GM18498 (cell line): ENCODE data around the gene SPINT3.

Source experiments
- ATAC-seq: cut with Tn5 transposase; IDR thresholded peaks from one replicate; pipeline ENCODE4 v1.9.1; 2021; ENCODE audit warnings: mild to moderate bottlenecking, moderate library complexity; ENCODE audit not compliant: unreplicated experiment

SPINT3 gene

GRCh38 chr20:45515147-45515913 lies at the start of gene SPINT3:
TSS of gene SPINT3 (minus strand) at chr20:45515622. CDS start at chr20:45515608, 14 bp downstream.
- no peak for ATAC-seq

DNA sequence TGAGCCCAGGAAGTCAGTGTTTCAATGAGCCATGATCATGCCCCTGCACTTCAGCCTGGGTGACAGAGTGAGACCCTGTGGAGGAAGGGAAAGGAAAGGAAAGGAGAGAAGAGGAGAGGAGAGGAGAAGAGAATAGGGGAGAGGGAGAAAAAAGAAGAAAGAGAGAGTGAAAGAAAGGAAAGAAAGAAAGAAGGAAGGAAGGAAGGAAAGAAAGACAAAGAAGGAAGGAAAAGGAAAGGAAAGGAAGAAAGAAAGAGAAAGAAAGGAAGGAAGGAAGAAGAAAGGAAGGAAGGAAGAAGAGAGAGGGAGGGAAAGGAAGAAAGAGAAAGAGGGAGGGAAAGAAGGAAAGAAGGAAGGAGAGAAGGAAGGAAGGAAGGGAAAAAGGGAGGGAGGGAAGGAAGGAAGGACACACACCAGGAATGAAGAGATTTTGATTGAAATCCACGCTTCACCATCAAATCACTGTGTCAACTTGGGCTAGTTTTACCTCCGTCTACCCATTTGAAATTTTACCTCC lies 49.4 kb upstream of the SPINT3 start:
- no peak for ATAC-seq

DNA sequence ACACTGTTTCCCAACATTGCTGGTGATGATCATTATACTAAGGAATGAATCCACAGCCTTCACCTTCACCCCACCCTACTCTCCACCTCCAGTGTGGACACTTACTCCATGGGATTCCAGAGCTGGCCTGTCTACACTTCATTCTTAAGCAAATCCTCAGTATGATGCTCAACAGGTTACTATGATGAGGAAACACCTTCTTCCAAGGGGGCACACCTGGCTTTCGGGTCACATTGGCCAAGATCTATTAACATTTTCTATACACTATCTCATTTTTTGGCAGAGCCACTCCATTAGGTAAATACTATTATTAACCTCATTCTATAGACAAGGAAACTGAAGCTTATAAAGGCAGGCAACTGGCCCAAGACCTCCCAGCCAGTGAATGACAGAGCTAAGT lies 39.8 kb upstream of the SPINT3 start:
- no peak for ATAC-seq

- ATAC-seq: no peak
Measured at GRCh38 chr20:45552456-45552855, 37.0 kb upstream of the SPINT3 start.

DNA sequence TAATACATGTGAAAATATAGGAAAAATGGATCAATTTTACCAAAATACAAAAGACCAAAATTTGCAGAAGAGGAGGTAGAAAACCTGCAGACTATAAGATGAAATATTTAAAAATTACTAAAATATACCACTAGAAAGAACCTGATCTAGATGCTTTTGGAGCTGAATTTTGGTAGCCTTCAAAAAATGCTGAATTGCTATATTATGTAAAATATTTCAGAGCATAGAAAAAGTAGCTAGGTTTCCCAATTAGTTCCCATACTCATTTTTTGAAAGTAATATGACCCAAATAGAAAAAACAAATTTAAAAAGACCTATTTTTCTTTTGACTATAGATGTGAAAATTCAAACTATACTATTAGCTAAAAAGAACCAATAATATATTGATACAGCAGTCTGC lies 35.3 kb upstream of the SPINT3 start:
- ATAC-seq: no peak

- no peak for ATAC-seq
Measured at GRCh38 chr20:45548410-45548809, 33.0 kb upstream of the SPINT3 start.

GRCh38 chr20:45547206-45547770 lies 31.9 kb upstream of the SPINT3 start, which contains the start of gene EPPIN:
TSS of gene EPPIN (minus strand) at chr20:45547401. CDS start at chr20:45547357, 44 bp downstream.
- ATAC-seq: no peak

- no peak for ATAC-seq
Measured at GRCh38 chr20:45545754-45546453, 30.5 kb upstream of the SPINT3 start.

DNA sequence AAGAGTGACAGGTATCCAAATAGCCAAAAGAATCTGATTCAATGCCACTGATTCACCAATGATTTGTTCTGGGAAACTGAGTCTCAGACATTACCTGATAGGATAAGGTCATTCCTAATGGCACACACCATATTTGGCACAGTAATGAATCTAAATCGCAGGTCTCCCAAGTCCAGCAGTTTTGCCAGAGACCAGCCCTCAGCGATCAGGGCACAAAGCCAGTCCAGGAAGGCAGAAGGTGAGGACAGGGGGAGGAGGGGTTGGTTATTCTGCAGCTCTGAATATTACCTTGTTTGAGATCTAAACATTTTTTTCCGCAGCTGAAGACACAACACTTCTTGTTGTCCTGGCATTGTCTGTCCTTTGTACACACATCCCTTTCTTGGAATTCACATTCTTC lies 29.9 kb upstream of the SPINT3 start:
- ATAC-seq: no peak

- ATAC-seq: no peak
Measured at GRCh38 chr20:45539382-45539781, 24.0 kb upstream of the SPINT3 start, which contains the start of gene WFDC6. TSS of gene WFDC6 (minus strand) at chr20:45539482. CDS start at chr20:45539407, 75 bp downstream.

- no peak for ATAC-seq
Measured at GRCh38 chr20:45538209-45538799, 22.9 kb upstream of the SPINT3 start.

DNA sequence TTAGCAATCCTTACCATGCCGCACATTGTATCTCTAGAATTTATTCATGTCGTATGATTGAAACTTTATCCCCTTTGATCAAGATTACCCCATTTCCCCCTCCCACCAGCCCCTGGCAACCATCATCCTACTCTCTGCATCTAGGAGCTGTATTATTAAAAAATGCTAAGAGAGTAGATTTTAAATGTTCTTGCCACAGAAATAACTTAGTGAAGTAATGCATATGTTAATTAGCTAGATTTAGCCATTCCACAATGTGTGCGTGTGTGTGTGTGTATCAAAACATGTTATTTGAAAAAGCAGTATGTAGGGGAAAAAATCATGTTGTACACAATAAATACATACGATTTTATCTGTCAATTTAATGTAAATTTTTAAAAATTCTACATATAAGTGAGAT lies 11.9 kb upstream of the SPINT3 start:
- ATAC-seq: no peak

DNA sequence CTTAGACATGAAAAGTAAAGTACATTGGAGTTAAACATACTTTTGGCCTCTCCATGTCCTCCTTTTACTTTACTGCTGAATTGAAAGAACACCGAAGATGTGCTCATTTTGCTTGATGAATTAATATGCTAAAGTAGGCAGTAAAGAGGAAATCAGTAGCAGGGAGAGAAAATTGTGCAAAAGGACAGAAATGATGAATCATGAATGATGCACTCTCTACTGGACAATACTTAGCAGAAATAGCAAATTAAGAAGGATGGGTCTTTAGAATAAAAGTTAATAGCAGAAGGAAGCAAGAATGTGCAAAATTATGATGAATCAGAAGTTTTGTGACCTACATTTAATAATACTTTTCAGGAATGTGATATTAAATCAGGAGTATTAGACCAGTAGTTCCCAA lies 8.4 kb upstream of the SPINT3 start:
- ATAC-seq: no peak

DNA sequence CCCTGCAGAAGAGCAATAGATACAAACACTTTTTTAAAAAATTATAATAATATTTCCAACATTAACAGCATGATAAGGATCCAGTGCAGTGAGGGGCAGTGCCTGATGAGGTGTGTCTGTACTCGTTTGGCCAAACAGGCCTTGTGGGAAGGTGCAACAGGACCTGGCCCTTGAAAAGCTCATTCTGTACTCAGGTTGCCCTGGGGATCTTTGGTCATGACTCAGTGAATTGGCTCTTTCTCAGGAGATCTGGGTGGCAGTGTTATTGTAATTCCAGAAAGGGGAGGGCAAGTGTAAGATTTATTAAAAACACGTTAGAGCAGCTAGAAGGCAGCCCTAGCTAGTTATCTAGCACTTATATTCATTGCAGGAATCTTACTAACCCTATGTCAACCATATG lies 2.9 kb upstream of the SPINT3 start:
- no peak for ATAC-seq

- ATAC-seq: no peak
Measured at GRCh38 chr20:45510242-45510862, 5.1 kb downstream of the SPINT3 start.

- no peak for ATAC-seq
Measured at GRCh38 chr20:45509091-45509490, 6.3 kb downstream of the SPINT3 start.

GRCh38 chr20:45508068-45508886 lies 7.1 kb downstream of the SPINT3 start:
- no peak for ATAC-seq

DNA sequence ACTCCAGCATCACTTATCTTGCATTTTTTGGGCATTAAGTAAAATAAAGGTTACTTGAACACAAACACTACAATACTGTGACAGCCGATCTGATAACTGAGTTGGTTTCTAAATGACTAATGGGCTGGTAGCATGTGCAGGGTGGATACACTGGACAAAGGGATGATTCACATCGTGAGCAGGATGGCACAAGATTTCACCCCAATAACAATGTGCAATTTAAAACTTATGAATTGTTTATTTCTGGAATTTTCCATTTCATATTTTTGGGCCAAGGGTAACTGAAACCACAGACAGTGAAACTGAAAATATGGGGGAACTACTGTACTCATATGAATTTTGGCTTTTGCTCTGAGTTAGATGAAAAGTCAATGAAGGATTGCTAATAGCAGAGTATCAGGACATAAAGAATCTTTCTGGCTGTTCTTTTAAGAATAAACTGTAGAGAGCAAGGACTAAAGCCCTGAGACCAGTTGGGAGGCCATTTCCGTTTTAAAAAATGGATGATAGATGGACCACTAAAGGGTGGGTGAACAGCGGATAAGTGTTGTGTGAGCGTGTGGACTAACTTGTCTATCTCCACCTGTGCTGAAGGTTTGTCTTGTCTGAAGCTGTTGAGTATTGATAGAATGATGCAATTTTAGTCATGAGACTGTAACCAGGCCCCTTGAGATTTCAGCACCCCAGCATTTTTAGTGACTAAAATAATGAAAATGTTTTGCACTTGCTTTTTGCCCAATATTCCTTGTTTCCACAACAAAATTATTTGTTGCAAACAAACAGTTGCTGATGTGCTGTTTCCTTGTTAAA lies 8.2 kb downstream of the SPINT3 start:
- peak; percentile 50 for ATAC-seq

DNA sequence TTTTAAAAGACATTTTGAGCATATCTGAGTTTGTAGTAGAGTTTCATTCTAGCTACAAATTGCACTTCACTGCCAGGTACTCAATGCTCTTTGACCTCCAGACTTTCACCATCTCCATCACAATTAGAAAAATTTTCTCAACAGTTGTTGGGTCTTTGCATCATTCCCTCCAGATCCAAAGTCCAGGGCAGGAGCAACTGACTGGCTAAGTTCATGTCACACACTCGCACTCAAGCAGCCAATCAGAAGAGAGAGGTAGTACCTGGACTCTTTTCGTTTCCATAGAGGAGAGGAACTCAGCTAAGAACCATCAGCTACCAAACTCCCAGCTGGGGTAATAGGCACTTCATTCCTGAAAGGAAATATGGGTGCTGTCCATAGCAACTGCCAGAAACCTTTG lies 9.0 kb downstream of the SPINT3 start:
- no peak for ATAC-seq
